GM18517 (cell line): ENCODE data around the gene CELF2.

Experiments
- ATAC-seq: cut with Tn5 transposase; IDR thresholded peaks from one replicate; pipeline ENCODE4 v1.9.1; 2021; ENCODE audit warnings: mild to moderate bottlenecking, moderate library complexity; ENCODE audit not compliant: unreplicated experiment

CELF2 gene

DNA sequence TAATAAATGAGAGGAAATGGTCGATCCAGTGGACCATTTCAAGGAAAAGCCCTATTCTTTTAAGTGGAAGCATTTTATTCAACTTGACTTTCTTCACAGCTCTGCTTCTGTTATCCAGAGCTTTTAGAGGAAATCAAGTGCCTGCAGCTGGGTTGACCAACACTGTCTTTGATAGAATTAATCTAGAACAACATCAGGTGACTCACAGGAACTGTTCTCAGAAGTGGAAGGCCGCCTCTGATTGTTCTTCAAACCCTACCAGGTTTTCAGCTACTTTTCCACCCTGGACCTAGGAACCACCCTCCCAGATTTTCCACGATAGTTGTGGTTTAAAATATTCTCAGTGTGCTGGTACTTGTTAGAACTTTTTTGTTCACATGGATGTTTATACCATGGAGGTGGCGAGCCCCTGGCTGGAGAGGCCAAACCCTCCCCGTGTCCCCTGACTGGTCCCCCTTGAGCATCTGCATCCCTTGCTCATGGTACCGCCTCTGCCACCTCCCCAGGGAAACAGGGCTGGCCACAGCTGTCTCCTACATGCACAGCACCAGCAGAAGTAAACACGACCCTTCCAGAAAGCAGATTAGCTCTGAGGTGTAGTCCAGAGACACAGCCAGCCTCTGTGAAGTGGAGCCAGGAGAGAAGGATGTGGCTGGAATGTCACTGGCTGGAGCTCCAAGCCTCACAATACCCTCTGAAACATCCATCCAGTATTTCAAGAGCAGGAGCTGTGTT lies 300.4 kb downstream of the CELF2 start:
- no peak for ATAC-seq

DNA sequence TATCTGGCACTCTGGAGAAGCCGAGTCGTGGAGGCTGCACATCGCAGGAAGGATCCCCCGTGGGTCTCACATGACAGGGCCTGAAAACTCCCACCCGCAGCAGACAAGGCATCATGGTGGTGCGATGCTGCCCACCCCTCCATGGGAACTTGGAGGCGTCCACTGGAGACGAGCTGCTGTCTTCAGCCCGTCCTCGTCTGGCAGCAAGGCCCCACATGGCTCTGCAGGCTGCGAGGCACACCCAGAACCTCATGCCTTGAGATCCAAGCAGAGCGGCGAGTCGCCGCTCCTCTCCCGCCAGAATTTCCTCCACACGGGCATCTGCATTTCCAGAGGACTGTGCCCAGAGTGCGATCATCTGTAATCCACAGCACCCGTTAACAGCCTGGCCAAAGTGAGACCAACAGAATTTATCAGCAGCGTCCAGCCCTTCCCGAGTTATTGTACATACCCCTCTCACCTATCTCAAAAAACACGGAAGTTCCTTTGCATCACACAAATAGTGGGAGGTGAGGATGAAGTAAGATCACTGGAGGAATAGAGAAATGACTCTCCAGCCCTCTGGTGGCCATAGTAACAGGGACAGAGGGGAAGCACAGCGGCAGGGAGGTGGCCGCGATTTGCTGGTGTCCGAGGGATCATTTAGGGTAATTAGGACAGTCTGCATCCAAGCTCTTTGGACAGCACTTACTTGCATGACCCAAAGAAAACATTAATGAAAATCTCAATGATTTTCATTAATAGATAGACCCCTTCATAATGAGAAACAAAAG lies 301.3 kb downstream of the CELF2 start:
- ATAC-seq, result no peak

DNA sequence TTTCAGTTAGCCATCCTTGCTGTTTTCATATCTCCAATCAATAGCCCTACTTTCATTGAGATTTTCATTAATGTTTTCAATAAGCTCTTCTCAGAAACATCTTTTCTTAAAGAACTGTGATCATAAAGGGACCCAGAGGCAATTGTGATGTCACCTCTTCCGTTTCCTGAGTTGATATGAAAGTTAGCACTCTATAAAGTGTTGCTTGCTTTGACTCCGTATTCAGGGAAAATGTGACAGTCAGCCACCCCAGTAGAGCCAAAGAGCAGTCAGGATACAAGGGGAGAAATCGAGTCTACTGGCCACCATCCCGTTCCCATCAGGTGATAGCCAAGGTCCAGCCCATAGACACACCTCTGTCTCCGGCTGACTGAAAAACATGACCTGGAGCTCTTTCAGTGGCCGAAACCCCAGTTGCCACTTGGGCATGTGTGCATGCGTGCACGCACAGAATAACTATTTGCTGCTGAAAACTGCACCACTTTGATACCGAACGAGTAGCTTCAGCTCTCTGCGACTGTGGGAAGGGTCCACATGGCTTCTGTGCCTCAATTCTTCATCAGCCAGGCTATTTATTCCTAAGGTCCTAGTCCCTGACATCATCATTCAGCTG lies 302.4 kb downstream of the CELF2 start:
- ATAC-seq, result no peak

DNA sequence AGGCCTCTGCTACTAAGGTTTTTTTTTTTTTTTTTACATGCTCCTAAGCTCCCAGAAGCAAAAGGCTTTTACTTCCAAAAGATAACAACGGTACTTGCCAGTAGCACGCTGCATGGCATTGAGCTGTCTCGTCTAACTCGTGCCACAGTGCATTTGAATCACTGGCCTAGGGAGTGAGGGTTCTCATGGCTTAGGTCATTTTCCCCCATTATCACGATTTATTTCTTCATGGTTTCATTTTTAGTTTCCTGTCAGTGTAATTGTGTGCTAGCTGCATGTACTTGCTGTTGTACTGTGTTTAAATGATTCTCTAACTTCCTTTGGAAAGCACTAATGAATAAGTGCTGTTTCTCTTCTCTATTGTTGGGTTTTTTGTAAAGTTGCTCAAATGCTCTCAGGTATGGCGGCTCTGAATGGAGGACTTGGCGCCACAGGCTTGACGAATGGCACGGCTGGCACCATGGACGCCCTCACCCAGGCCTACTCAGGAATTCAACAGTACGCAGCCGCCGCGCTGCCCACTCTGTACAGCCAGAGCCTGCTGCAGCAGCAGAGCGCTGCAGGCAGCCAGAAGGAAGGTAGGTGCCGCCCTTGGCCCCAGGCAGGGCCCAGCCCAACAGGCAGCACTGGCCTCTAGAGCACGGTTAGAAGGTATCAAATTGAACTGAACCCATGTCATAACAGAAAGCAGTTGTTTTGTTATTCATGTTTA lies 303.3 kb downstream of the CELF2 start:
- ATAC-seq, result no peak

DNA sequence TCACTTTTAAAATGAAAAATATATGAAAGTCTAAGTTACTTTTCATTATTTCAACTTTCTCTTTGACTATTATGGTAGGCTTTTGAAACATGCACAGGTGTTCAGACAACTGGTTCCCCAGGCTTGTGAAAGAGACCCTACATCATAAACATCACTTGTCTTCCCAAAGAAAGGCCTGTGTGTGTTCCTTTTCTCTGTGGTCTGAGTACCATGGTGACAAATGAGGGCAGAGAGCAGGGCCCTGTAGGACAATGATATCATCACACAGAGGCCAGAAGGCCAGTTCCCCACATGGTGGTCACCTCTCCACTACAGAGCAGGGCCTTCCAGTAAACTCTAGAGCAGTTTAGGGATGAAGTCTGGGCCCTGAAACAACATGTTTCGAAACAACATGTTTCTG lies 305.0 kb downstream of the CELF2 start:
- ATAC-seq, result no peak

DNA sequence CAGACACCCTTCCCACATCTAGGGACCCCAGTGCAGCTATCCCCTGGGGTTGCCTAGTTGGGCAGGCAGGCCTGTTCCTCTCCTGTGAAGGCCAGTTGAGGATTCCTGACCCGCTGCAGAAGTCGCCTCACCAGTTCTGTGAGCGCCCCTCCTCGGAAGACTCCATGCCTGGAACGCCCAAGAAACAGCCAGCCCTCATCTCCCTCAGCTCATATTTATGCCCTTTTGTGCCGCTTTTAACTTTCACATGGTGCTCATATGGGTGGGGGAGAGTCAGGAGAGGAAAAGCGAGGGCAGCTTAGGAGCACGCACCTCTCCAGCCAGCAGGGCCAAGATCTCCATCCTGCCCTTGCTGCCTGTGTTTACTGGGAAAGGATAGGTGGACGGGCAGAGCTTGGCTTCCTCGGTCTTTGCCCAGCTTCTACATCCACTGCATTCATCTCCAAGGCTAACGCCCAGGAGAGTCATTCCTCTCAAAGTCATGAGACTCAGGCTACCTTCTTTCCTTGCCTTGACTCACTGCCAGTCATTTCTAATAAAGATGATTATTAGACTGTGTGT lies 307.2 kb downstream of the CELF2 start:
- ATAC-seq, result no peak

DNA sequence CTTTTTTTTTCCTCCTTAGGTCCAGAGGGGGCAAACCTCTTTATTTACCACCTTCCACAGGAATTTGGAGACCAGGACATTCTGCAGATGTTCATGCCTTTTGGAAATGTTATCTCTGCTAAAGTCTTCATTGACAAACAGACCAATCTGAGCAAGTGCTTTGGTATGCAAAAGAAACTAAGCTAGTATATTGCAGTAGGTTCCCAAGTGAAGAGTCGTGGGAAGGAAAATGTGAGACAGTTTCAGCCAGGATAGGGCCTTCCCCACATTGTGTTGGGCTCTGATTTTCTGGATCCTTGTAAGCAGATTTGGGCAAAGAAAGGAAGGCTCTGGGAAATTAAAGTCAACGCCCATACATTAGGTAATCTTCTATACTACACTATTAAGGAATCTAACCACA lies 308.1 kb downstream of the CELF2 start:
- no peak for ATAC-seq

DNA sequence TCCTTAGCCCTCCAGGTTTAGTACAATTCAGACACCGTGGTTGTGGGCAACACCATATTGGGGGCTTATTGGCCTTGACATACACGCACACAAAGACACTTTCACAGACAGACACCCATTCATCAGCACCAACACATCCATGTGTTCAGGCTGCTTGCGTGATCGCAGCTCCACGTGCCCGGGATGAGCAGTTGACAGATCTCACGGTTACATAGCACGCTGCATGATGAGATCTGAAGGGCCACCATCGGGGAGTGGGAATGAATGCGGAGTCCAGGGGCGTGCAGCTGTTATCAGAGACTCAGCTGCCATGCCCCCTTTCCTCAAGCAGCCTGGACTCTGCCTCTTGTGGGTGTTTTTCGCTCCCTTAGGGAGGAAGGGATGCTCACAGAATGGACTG lies 308.6 kb downstream of the CELF2 start:
- no peak for ATAC-seq

DNA sequence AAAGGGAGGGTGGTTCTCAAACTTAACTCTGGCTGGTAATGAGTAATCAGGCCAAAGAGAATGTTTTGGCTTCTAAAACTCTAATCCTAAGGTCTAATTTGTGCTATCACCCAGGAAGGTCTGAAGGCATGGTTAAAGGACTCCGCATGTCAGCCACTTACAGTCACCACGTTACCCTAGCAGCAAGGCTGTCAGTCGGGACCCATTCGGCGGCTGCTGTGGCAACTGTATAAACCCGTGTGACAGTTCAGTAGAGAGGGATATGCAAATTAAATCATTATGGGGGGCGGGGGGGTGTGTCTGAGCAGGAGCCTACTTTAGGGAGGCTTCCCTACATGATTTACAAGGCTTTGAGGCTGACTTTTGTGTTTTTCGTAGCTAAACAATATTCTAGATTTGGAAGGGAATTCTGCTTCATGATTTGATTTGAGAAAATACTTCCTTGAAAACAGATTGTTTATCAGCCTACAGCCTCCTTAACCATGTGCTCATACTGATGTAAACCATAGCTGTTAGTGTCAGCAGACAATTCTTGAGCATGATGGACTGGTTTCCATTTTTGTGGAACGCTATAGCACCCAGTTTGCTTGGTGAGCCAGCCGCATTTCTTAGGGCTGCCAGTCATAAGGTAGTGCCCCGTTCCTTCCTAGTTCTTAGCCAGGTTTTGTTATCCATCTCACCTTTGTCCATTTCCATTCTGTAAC lies 309.4 kb downstream of the CELF2 start:
- ATAC-seq, result no peak

DNA sequence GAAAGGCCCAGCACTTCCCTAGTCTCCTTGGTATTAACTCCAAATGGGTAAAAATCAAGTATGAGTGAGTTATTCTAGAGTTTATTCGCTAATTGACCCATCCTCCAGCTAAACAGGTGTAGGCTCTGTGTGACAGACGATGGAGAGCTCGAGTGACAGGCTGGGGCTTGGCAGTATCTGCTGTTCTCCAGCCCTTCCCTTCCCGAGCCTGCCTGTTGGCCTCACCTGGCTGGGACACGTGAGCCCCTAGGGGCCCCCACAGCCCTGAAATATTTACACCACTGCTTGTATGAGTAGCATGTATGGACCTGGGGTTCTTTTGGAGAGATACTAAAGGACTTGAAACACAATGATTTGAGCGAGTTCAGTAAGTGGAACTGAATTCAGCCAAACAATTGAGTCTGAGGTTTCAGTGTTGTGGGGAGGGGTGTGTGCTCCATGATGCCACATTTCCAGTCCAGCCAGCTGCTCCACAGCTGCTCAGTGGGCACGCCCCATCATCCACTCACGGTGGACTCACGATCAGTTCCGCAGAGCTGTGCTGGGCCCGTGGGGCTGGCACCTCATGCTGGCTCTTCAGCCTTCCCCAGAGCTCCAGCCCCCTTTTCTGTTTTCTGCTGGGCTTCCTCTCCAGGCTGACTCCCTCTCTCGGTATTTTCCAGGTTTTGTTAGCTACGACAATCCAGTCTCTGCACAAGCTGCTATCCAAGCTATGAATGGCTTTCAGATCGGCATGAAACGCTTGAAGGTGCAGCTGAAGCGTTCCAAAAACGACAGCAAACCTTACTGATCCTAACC lies 310.8 kb downstream of the CELF2 start:
- ATAC-seq, result no peak

DNA sequence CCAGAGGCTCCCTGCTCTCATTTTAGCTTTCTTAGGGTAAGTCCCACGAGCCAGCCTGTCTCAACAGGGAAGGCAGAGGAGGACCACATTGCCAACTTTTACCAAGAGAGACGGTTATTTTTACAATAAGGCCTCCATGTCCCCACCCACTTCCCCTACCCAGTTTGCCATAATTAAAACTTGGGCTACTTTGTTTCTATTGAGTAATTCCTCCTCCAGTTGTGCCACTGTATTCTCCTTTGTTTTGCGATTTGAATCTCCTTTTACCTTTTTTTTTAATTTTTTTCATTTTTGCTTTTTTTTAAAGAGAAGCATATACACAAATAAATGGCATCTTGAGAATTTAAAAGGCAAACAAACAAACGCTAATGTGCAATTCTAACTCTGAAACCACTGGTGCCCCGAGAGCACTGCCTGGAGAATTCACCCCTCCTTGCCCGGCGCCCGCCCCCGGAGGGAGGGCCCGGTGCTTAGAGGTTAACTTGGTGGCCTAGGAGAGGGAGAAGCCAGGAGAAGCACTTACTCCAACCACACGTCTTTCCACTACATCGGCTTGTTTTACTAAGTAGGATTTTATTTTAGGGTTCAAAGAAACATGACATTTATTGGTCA lies 311.5 kb downstream of the CELF2 start:
- ATAC-seq, result no peak

DNA sequence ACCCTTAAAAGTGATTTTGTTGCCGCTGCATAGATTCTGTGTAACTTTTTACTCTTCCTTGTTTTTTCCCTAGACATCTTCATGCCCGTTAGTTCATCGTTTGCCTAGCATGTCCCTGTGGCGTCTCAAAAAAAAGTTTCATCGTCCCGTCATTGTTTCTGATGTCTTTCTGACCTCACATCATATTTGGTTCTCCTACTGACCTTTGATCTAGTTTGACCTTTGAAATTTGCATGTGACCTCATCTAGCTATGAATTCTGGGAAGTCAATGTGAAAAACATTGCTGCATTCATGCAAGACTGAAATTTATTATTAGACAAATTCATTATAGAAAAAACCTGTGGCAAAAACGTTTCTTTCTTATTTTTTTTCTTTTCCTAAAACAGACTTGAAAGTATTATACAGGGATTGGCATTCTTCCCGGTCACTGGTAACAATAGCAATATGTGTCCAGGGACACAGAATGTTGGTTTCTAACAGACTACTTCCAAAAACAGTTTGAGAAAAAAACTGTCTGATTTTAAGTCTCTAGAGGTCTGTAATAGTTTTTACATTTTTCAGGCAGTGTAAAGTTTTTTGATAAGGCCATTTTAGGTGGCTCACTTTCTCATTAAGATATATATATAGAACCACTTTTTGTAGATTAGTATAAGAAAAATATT lies 312.8 kb downstream of the CELF2 start:
- no peak for ATAC-seq

DNA sequence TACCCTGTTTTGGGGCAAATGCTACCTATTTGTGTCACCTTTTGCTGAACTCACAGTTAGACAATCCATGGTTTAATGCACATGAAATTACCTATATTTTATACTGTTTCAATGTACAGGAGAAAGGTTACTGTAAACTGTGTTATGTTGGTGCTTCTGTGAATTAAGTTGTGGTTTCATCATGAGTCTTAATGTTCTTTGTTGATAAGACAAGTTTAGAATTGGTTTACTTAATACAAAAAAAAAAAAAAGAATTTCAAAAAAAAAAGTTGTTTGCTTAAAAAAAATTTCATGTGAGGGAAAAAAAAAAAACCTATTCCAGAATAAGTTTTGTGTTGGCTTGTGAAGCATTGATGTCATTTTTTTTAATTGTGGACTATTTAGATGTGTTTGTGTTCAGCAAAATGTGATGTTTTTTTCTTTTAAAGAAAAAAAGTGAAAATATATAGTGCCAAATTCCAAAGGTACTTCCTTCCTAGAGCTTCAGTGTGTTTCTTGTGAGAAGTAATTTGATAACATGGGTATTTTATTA lies 313.4 kb downstream of the CELF2 start:
- no peak for ATAC-seq

DNA sequence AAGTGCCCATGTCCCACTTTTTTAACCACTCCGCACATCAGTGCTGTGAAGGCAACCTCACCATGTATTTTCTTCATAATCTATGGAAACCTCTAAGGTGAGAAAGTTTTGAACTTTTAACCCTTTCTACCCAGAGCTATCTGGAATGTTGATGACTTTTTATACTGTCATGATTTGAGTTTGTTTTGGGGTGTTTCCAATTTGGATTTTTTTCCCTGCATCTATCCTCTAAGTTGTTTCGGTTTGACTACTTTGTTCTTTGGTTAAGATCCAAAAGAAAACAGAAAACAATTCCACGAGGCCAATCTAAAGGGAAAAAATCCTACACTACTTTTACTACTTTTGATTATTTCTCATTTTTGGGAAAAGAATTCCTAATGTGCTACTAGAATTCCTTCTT lies 314.1 kb downstream of the CELF2 start:
- no peak for ATAC-seq

DNA sequence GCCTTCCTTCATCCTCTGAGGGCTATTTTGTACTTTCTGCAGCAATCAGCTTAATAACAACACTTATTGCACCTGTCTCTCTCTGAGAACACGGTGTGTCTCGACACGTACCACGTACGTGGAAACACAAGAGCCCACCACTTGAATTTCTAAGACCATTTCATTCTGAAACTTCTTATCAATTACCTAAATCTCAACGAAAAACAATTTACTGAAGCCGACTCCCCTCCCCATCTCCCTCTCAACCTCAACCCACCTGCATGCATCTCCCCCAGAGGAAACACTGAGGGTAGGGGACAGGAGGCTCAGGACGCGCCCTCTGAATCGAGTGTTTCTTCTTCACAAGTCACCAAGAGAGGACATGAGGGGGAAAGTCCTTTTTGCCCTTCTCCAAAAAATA lies 315.2 kb downstream of the CELF2 start:
- ATAC-seq, result no peak

DNA sequence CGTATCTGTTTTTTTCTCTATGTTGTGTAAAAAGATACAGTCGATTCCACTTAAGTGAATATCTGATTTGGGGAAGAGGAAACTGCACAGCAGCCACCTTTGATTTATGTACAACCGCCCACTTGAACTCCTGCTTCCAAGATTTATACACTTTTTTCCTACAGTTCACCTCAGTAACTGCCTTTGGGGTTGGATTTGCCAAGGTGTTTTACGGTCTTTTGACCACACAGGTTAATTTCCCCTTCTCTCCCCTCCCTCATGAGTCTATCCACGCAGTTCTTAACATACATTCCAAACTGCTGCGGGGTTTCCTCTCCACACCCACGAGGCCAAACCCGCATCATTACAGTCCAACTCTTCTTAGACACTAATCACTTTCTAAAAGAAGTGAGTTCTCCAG lies 316.8 kb downstream of the CELF2 start:
- ATAC-seq, result no peak

DNA sequence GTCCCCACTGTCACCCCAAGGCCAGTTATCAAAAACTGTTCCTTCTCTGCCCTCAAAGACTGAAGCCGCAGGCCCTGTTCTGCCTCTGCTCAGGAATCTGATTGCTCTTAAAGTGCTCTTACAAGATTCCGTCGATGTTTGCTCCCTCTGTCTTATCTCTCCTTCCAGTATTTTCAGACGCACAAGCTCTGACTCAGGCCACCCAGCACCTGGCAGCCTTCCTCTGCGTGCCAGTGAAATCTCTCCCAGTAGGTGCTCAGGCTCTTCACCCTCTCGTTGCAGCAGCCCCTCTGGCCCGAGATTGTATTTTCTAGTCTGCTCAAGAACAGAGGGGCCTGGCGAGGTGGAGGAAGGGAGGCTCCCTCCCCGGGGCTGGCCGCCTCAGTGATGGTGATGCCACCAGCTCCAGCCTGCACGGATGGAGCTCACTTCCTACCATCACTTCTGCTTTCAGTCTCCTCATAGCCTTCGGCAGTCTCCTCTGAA lies 317.5 kb downstream of the CELF2 start:
- ATAC-seq, result no peak

DNA sequence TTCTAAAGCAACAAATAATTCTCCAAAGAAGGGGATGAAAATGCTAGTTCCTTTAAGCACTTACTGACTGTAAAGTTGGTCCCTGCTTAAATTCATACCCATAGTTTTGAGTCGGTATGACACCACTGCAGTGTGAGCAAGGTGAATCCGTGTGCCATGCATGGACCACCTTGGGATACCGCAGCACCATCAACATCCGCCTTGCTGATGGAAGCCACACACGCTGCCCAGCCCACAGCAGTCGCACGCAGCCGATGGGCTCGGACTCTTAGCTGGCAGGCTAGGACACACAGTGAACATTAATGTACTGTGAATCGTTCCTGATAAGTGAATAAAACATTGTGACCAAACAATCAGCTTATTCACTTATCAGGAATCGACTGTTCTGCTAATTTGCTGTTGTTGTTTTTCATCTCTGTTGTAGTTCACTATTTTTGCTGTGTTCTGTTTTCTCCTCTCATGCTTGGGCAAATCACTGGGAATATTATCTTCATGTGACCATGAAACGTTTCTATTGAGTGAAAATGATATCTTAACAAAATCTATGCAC lies 318.3 kb downstream of the CELF2 start:
- no peak for ATAC-seq
